Osteocyte (in vitro differentiated cells): ENCODE measurements around the gene MYLIP. TPM values are rescaled to one million over a fixed set of nuclear protein-coding genes. Genes with fewer than 3 reads are reported as not detected.

Source experiments
- DNase-seq: peaks from one replicate; pipeline ENCODE4 v3.0.0; 2021; ENCODE audit warnings: mixed read lengths; ENCODE audit not compliant: unreplicated experiment; ENCODE audit errors: extremely low spot score
- H3K27ac Mint-ChIP-seq: one replicate; pipeline ENCODE4 v1.8.0; 2021; ENCODE audit warnings: mild to moderate bottlenecking, mixed read lengths; ENCODE audit not compliant: unreplicated experiment
- H3K27me3 Mint-ChIP-seq: one replicate; pipeline ENCODE4 v1.8.0; 2021; ENCODE audit warnings: mixed read lengths; ENCODE audit not compliant: unreplicated experiment
- H3K36me3 Mint-ChIP-seq: one replicate; pipeline ENCODE4 v1.8.0; 2021; ENCODE audit warnings: mixed read lengths; ENCODE audit not compliant: unreplicated experiment
- H3K4me1 Mint-ChIP-seq: one replicate; pipeline ENCODE4 v1.8.0; 2021; ENCODE audit warnings: mixed read lengths; ENCODE audit not compliant: unreplicated experiment
- H3K4me3 Mint-ChIP-seq: one replicate; pipeline ENCODE4 v1.8.0; 2021; ENCODE audit warnings: mild to moderate bottlenecking, moderate library complexity, mixed read lengths; ENCODE audit not compliant: unreplicated experiment
- H3K9me3 Mint-ChIP-seq: one replicate; pipeline ENCODE4 v1.8.0; 2021; ENCODE audit warnings: mixed read lengths; ENCODE audit not compliant: unreplicated experiment
- total RNA-seq: library from RNA; stranded (reverse); gene quantifications from 2 replicates; pipeline ENCODE4 v1.2.1, GENCODE V29; 2021
- TF ChIP-seq, protein P1 (sequence below): fragments of 200-600 bp; sonication (generic); IDR thresholded peaks from 2 replicates; pipeline ENCODE4 v1.5.0; 2021; ENCODE audit warnings: antibody characterized with exemption, mild to moderate bottlenecking, moderate library complexity

The MYLIP gene
- total RNA-seq, 1 donor from 2014 or later = 58.5 TPM

GRCh38 chr6:16106991-16107787, 21.7 kb upstream of the MYLIP start:
- no peak overlapping the region for H3K27ac Mint-ChIP-seq
- TF ChIP-seq, protein P1, sequence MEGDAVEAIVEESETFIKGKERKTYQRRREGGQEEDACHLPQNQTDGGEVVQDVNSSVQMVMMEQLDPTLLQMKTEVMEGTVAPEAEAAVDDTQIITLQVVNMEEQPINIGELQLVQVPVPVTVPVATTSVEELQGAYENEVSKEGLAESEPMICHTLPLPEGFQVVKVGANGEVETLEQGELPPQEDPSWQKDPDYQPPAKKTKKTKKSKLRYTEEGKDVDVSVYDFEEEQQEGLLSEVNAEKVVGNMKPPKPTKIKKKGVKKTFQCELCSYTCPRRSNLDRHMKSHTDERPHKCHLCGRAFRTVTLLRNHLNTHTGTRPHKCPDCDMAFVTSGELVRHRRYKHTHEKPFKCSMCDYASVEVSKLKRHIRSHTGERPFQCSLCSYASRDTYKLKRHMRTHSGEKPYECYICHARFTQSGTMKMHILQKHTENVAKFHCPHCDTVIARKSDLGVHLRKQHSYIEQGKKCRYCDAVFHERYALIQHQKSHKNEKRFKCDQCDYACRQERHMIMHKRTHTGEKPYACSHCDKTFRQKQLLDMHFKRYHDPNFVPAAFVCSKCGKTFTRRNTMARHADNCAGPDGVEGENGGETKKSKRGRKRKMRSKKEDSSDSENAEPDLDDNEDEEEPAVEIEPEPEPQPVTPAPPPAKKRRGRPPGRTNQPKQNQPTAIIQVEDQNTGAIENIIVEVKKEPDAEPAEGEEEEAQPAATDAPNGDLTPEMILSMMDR = no peak
- peaks cover 33% of the 10 kb centered on the region for H3K4me1 Mint-ChIP-seq
- H3K36me3 Mint-ChIP-seq = no peaks in the 10 kb centered on the region
- H3K9me3 Mint-ChIP-seq = no peaks in the 10 kb centered on the region
- no peak overlapping the region for H3K4me3 Mint-ChIP-seq
- DNase-seq = no peak
- H3K27me3 Mint-ChIP-seq = no peaks in the 10 kb centered on the region

DNA sequence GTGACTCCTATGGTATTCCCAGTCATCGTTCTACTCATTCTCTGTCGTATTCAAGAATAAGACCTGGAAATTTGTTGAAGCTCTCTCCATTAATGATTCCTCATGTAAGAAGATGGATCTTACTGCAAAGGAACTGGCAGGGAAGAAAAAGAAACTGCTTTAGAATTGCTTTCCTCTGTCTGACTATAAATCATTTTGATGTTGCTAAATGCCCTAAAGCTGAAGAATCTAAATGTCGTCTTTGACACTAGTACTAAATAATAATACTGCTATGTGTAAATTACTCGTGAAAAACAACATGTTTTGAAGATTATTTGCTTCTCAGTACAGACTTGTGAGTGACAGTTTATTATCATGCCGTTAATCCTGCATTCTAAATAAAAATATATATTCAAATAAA, 20.5 kb upstream of the MYLIP start:
- DNase-seq = no peak
- no peak overlapping the region for H3K27ac Mint-ChIP-seq
- H3K27me3 Mint-ChIP-seq = peaks cover 5% of the 10 kb centered on the region
- H3K9me3 Mint-ChIP-seq = no peaks in the 10 kb centered on the region
- no peaks in the 10 kb centered on the region for H3K36me3 Mint-ChIP-seq
- no peak overlapping the region for H3K4me3 Mint-ChIP-seq
- H3K4me1 Mint-ChIP-seq = peaks cover 31% of the 10 kb centered on the region
- TF ChIP-seq, protein P1 = no peak

GRCh38 chr6:16108921-16109658, 19.8 kb upstream of the MYLIP start:
- peaks cover 26% of the 10 kb centered on the region for H3K4me1 Mint-ChIP-seq
- H3K9me3 Mint-ChIP-seq = no peaks in the 10 kb centered on the region
- no peak overlapping the region for H3K4me3 Mint-ChIP-seq
- TF ChIP-seq, protein P1 = no peak
- no peaks in the 10 kb centered on the region for H3K36me3 Mint-ChIP-seq
- DNase-seq = no peak
- no peak overlapping the region for H3K27ac Mint-ChIP-seq
- peaks cover 10% of the 10 kb centered on the region for H3K27me3 Mint-ChIP-seq

- DNase-seq = no peak
- TF ChIP-seq, protein P1 = no peak
- no peak overlapping the region for H3K27ac Mint-ChIP-seq
- no peaks in the 10 kb centered on the region for H3K9me3 Mint-ChIP-seq
- H3K36me3 Mint-ChIP-seq = no peaks in the 10 kb centered on the region
- no peak overlapping the region for H3K4me3 Mint-ChIP-seq
- peaks cover 19% of the 10 kb centered on the region for H3K4me1 Mint-ChIP-seq
- peaks cover 13% of the 10 kb centered on the region for H3K27me3 Mint-ChIP-seq
Measured at GRCh38 chr6:16109659-16110305, 19.1 kb upstream of the MYLIP start.

- Mint-ChIP-seq H3K4me3 (no peak overlapping the region), H3K27me3 (peaks cover 32% of the 10 kb centered on the region), H3K27ac (no peak overlapping the region), H3K4me1 (no peaks in the 10 kb centered on the region), H3K9me3 (no peaks in the 10 kb centered on the region), H3K36me3 (no peaks in the 10 kb centered on the region)
- DNase-seq = no peak
- TF ChIP-seq, protein P1 = no peak
Measured at GRCh38 chr6:16118825-16119224, 10.1 kb upstream of the MYLIP start.
